Peyer's patch (tissue), 4 donors: ENCODE results near the gene ITGB6.

ENCODE experiments used
- POLR2A ChIP-seq, 2 donors: fragments of 450-650 bp; IDR thresholded peaks; one replicate each; pipeline ENCODE4 v1.5.1; 2017; ENCODE audit warnings: antibody characterized with exemption in 2 of 2, mild to moderate bottlenecking in 2 of 2, moderate library complexity in 2 of 2
- TF ChIP-seq, protein P1 (sequence below), 6 experiments: fragments of 450-650 bp in 4 of 6; fragments of 200-600 bp in 2 of 6; sonication (generic) in 1 of 6; IDR thresholded peaks; one replicate each; pipeline ENCODE4 v1.5.1; 2017 to 2019; ENCODE audit warnings: antibody characterized with exemption in 6 of 6, mild to moderate bottlenecking in 3 of 6, moderate library complexity in 1 of 6

DNA sequence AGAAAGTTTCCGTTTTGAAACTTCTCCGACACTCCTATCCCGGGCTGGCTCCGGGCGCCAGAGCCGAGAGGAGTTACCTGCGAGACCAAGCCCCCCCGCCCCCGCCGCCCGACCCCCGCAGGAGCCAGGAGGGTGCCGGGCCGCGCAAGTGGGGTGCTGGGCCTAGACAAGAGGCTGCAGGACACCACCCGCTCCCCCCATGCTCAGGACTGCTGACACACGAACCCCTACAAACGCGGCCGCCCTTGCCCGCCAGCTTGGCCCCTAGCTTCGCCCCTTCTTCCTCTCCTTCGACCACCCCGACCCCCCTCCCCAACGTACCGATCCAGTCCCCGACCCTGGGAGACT is 138.2 kb downstream of the ITGB6 start:
- TF ChIP-seq, protein P1, sequence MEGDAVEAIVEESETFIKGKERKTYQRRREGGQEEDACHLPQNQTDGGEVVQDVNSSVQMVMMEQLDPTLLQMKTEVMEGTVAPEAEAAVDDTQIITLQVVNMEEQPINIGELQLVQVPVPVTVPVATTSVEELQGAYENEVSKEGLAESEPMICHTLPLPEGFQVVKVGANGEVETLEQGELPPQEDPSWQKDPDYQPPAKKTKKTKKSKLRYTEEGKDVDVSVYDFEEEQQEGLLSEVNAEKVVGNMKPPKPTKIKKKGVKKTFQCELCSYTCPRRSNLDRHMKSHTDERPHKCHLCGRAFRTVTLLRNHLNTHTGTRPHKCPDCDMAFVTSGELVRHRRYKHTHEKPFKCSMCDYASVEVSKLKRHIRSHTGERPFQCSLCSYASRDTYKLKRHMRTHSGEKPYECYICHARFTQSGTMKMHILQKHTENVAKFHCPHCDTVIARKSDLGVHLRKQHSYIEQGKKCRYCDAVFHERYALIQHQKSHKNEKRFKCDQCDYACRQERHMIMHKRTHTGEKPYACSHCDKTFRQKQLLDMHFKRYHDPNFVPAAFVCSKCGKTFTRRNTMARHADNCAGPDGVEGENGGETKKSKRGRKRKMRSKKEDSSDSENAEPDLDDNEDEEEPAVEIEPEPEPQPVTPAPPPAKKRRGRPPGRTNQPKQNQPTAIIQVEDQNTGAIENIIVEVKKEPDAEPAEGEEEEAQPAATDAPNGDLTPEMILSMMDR (IDR thresholded peaks at IDR 0.05): no peak
- no peak for TF ChIP-seq POLR2A (IDR thresholded peaks at IDR 0.05)
